CD14-positive monocyte (primary cell): Measurements from ENCODE around the gene KRTAP4-5. TPM values are rescaled to one million over a fixed set of nuclear protein-coding genes. Genes with fewer than 3 reads are reported as not detected.

Experiments used
- DNase-seq, 3 donors: peaks; one replicate each; pipeline ENCODE4 v3.0.0-alpha.2; 2011 to 2022
- H2AFZ ChIP-seq: 2 replicates; pipeline ENCODE4 v1.6.0; 2012; ENCODE audit warnings: mild to moderate bottlenecking, low read depth, low read length, inconsistent platforms; ENCODE audit not compliant: insufficient read depth, poor library complexity, severe bottlenecking
- H3K27ac ChIP-seq, 2 donors: 1 replicate in 1 of 2; 2 replicates in 1 of 2; pipeline ENCODE4 v1.5.1; 2012 to 2013; ENCODE audit warnings: low read length in 2 of 2, control low read depth in 1 of 2, inconsistent platforms in 1 of 2, low read depth in 1 of 2, mild to moderate bottlenecking in 1 of 2
- H3K27me3 ChIP-seq, 2 donors: one replicate each; pipeline versions ENCODE4 v1.6.0 to v1.6.1; 2011 to 2013; ENCODE audit warnings: low read length in 2 of 2; ENCODE audit not compliant: control insufficient read depth in 2 of 2, insufficient read depth in 2 of 2
- H3K36me3 ChIP-seq, 2 donors: replicated peaks in 1 of 2; 1 replicate in 1 of 2; 2 replicates in 1 of 2; pipeline versions ENCODE4 v1.5.1 to v1.6.1; 2012 to 2013; ENCODE audit warnings: low read length in 2 of 2, control low read depth in 1 of 2, inconsistent platforms in 1 of 2, mild to moderate bottlenecking in 1 of 2; ENCODE audit not compliant: insufficient read depth in 2 of 2, control insufficient read depth in 1 of 2
- H3K4me1 ChIP-seq, 2 donors: 1 replicate in 1 of 2; 2 replicates in 1 of 2; pipeline versions ENCODE4 v1.5.1 to v1.6.1; 2012 to 2013; ENCODE audit warnings: low read length in 2 of 2, control low read depth in 1 of 2, inconsistent platforms in 1 of 2, mild to moderate bottlenecking in 1 of 2, moderate library complexity in 1 of 2; ENCODE audit not compliant: insufficient read depth in 2 of 2, control insufficient read depth in 1 of 2
- H3K4me2 ChIP-seq: replicated peaks from 2 replicates; pipeline ENCODE3; 2012; ENCODE audit warnings: low read length, moderate library complexity, mild to moderate bottlenecking; ENCODE audit not compliant: poor library complexity, severe bottlenecking; ENCODE audit errors: extremely low read depth
- H3K4me3 ChIP-seq, 3 experiments: fragments of 200-600 bp in 1 of 3; sonication (generic) in 1 of 3; replicated peaks in 1 of 3; 1 replicate in 2 of 3; 2 replicates in 1 of 3; pipeline ENCODE4 v1.5.1; 2011 to 2013; ENCODE audit warnings: low read length in 3 of 3, mild to moderate bottlenecking in 3 of 3, control low read depth in 2 of 3, low read depth in 2 of 3, inconsistent platforms in 1 of 3, moderate library complexity in 1 of 3
- H3K79me2 ChIP-seq: 2 replicates; pipeline ENCODE4 v1.6.0; 2012; ENCODE audit warnings: mild to moderate bottlenecking, control low read depth, inconsistent platforms, low read length, moderate library complexity; ENCODE audit not compliant: insufficient read depth
- H3K9ac ChIP-seq: 2 replicates; pipeline ENCODE4 v1.6.0; 2017; ENCODE audit warnings: low read length, mild to moderate bottlenecking; ENCODE audit not compliant: insufficient read depth, poor library complexity, severe bottlenecking
- H3K9me3 ChIP-seq, 2 donors: replicated peaks in 1 of 2; 1 replicate in 1 of 2; 2 replicates in 1 of 2; pipeline versions ENCODE4 v1.5.1 to v1.6.1; 2012 to 2013; ENCODE audit warnings: low read length in 2 of 2, control low read depth in 1 of 2; ENCODE audit not compliant: control insufficient read depth in 1 of 2, insufficient read depth in 1 of 2
- H4K20me1 ChIP-seq: 2 replicates; pipeline ENCODE4 v1.6.0; 2012; ENCODE audit warnings: mild to moderate bottlenecking, low read length, control low read depth, moderate library complexity; ENCODE audit not compliant: insufficient read depth
- H3K27ac Mint-ChIP-seq, 7 donors: one replicate each; pipeline ENCODE4 v1.8.0; 2020; ENCODE audit warnings: mild to moderate bottlenecking in 7 of 7, mixed read lengths in 7 of 7, moderate library complexity in 6 of 7, inconsistent platforms in 2 of 7
- H3K27me3 Mint-ChIP-seq, 3 donors: one replicate each; pipeline ENCODE4 v1.8.0; 2021 to 2022; ENCODE audit warnings: low read depth in 3 of 3, mild to moderate bottlenecking in 3 of 3, mixed read lengths in 3 of 3, moderate library complexity in 3 of 3, inconsistent platforms in 1 of 3
- H3K36me3 Mint-ChIP-seq, 2 donors: one replicate each; pipeline ENCODE4 v1.8.0; 2020; ENCODE audit warnings: mixed read lengths in 2 of 2, inconsistent platforms in 1 of 2, mild to moderate bottlenecking in 1 of 2
- H3K4me1 Mint-ChIP-seq: one replicate; pipeline ENCODE4 v1.8.0; 2020; ENCODE audit warnings: mild to moderate bottlenecking, mixed read lengths
- H3K4me3 Mint-ChIP-seq, 2 donors: one replicate each; pipeline ENCODE4 v1.8.0; 2020; ENCODE audit warnings: mild to moderate bottlenecking in 2 of 2, mixed read lengths in 2 of 2, moderate library complexity in 1 of 2
- H3K9me3 Mint-ChIP-seq, 7 donors: one replicate each; pipeline ENCODE4 v1.8.0; 2020 to 2022; ENCODE audit warnings: mixed read lengths in 7 of 7, mild to moderate bottlenecking in 6 of 7, moderate library complexity in 6 of 7, inconsistent platforms in 2 of 7
- WGBS: methylation state at CpG from one replicate; pipeline ENCODE4 v1.1.5; 2013; ENCODE audit warnings: missing lambda C conversion rate; ENCODE audit not compliant: insufficient coverage; 5-methylcytosine and 5-hydroxymethylcytosine counted together
- intact Hi-C, 2 donors: fragments of 100-400 bp; cut with micrococcal nuclease; formaldehyde crosslinking; loops; one replicate each; pipeline versions ENCODE4 v1.15.0 to v1.15.1; 2023
- polyA plus RNA-seq, 3 donors: library from polyadenylated mRNA; depleted of rRNA in 1 of 3; unstranded in 2 of 3; stranded (reverse) in 1 of 3; fragments of 300-500 nt in 2 of 3; fragments of >200 nt in 1 of 3; fragmentation: Illumina TruSeq in 2 of 3; gene quantifications; 1 replicate in 2 of 3; 2 replicates in 1 of 3; pipeline ENCODE4 v1.2.3, GENCODE V29; 2012 to 2021
- TF ChIP-seq, protein P1 (sequence below): fragments of 200-600 bp; IDR thresholded peaks from one replicate; pipeline ENCODE4 v1.8.0; 2022; ENCODE audit warnings: antibody characterized with exemption, mild to moderate bottlenecking

Gene KRTAP4-5
- polyA plus RNA-seq, 3 donors: not detected

DNA sequence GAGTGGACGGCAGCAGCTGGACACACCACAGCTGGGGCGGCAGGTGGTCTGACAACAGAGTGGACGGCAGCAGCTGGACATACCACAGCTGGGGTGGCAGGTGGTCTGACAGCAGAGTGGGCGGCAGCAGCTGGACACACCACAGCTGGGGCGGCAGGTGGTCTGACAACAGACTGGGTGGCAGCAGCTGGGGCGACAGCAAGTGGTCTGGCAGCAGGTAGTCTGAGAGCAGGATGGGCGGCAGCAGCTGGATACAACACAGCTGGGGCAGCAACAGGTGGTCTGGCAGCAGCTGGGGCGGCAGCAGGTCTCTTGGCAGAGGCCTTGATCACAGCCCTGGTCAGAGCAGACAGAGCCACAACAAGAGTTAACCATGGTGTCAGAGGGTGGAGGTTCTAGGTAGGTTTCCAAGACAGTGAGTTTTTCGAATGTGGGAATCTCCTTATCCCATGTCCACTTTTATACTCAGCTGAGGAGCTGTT lies 34.9 kb upstream of the KRTAP4-5 start, which contains the start of gene KRTAP4-1:
KRTAP4-1 (minus strand) TSS at position 432 of the 482 bp plus-strand sequence; CDS start at position 375, 57 bp downstream.
- Histone ChIP-seq H2AFZ (no peak within 1 kb of the TSS), H3K27ac (no peak within 1 kb of the TSS), H3K9ac (no peak within 1 kb of the TSS), H3K79me2 (no peaks in the 10 kb centered on the region), H3K9me3 (no peaks in the 10 kb centered on the region), H3K27me3 (peaks cover 0 to 3% of the 10 kb centered on the region in 2 donors), H3K4me1 (no peaks in the 10 kb centered on the region), H4K20me1 (no peaks in the 10 kb centered on the region), H3K4me2 (no peak within 1 kb of the TSS), H3K4me3 (no peak within 1 kb of the TSS), H3K36me3 (no peaks in the 10 kb centered on the region)
- Mint-ChIP-seq H3K4me1 (no peaks in the 10 kb centered on the region), H3K36me3 (no peaks in the 10 kb centered on the region), H3K9me3 (peaks cover 0 to 2% (median 0%) of the 10 kb centered on the region in 7 donors), H3K4me3 (no peak within 1 kb of the TSS), H3K27ac (no peak within 1 kb of the TSS), H3K27me3 (peaks cover 6 to 8% (median 8%) of the 10 kb centered on the region in 3 donors)
- TF ChIP-seq, protein P1, sequence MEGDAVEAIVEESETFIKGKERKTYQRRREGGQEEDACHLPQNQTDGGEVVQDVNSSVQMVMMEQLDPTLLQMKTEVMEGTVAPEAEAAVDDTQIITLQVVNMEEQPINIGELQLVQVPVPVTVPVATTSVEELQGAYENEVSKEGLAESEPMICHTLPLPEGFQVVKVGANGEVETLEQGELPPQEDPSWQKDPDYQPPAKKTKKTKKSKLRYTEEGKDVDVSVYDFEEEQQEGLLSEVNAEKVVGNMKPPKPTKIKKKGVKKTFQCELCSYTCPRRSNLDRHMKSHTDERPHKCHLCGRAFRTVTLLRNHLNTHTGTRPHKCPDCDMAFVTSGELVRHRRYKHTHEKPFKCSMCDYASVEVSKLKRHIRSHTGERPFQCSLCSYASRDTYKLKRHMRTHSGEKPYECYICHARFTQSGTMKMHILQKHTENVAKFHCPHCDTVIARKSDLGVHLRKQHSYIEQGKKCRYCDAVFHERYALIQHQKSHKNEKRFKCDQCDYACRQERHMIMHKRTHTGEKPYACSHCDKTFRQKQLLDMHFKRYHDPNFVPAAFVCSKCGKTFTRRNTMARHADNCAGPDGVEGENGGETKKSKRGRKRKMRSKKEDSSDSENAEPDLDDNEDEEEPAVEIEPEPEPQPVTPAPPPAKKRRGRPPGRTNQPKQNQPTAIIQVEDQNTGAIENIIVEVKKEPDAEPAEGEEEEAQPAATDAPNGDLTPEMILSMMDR: no peak
- WGBS: 93% methylated on average over 8 of the region's 9 CpGs
- DNase-seq: no peak
- intact Hi-C loops: no loop called here

DNA sequence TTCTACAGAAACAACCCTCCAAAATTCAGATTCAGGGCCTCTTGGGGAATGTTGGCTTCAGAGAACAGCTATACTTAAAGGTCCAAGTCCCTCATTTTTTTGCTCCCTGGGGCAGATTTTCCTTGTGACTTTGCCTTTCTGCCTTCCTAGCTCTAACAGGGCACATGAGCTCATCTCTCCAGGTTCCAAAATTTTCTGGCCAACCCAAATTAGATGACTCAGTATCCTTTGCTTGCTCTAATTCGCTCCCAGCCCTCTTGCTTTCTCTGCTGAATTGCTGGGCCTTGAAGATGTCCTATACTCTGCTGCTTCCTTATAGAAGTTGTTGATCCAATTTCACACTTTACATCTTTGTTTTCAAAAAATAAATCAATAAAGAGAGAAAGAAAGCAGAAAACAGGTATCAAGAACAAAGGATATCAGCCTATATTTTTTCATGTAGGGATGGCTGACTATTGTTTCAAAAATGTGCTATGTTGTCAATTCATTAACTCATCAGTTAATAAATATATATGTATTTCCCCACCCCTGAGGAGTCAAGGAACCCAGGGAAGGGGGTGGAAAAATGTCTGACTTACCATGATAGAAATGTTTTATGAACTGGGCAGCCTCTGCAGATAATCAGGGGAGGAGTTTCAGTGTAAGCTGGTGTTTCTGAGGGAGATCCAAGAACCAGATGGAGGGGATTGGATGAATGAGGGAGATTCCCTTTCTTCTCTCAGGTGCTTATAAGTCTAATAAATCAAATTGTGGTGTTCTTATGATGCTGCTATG lies 29.4 kb upstream of the KRTAP4-5 start:
- no peaks in the 10 kb centered on the region for H3K27me3 ChIP-seq
- peaks cover 17% of the 10 kb centered on the region for H3K4me1 Mint-ChIP-seq
- H3K4me2 ChIP-seq: no peak overlapping the region
- H3K36me3 Mint-ChIP-seq: no peaks in the 10 kb centered on the region
- H2AFZ ChIP-seq: no peak overlapping the region
- no peak overlapping the region for H3K27ac ChIP-seq
- H3K27me3 Mint-ChIP-seq: peaks cover 0 to 4% (median 3%) of the 10 kb centered on the region in 3 donors
- no peak overlapping the region for H3K9ac ChIP-seq
- H4K20me1 ChIP-seq: no peaks in the 10 kb centered on the region
- H3K4me3 Mint-ChIP-seq: no peak overlapping the region
- H3K4me1 ChIP-seq: peaks cover 0 to 10% of the 10 kb centered on the region in 2 donors
- no peak for DNase-seq
- intact Hi-C loops: no loop called here
- H3K27ac Mint-ChIP-seq: no peak overlapping the region
- no peaks in the 10 kb centered on the region for H3K36me3 ChIP-seq
- TF ChIP-seq, protein P1: no peak
- no peaks in the 10 kb centered on the region for H3K9me3 ChIP-seq
- no peaks in the 10 kb centered on the region for H3K79me2 ChIP-seq
- no peak overlapping the region for H3K4me3 ChIP-seq
- WGBS: no CpG with 5 or more reads among the region's 1 CpG
- H3K9me3 Mint-ChIP-seq: peaks cover 0 to 2% (median 0%) of the 10 kb centered on the region in 7 donors
